ENCODE results near the gene MYH9. TPM values are rescaled to one million over a fixed set of nuclear protein-coding genes. Genes with fewer than 3 reads are reported as not detected.
A peak's percentile ranks its signal among the peaks of the same experiment; 100 is the strongest.

Gene MYH9
- total RNA-seq, 1 donor from 2014 or later, result 122 TPM

DNA sequence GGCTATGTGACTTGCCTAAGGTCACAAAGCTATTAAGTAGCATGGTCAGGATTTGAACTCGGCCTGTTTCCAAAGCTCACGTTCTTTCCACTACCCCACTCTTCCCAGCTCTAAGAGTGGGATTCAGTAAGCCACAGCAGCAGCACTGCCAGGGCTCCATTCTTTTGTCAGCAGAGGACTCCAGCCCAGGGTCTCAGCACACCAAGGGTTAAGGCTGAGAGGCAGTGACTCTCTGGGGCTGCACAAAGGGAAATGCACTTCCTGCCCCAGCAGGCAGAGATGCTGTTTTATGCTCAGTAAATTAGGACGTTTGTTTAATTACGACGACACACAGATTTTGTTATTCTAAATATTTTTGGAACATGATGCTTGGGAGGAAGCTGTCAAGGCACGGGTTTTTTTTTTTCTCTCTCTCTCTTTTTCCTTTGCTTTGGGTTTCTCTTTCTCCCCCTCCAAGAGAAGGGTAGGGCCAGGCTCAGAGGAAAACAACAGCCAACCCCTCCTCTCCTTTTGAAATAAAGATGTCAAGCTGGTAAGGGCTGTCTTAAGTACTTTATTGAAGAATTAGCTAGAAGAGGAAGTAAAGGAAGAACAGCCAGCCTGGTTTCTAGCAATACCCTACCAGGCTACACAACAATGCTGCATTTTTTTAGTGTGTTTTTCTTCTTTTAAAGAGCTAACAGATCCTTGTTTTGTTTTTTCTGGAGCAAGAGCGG is 2.8 kb downstream of the MYH9 start:
- Mint-ChIP-seq H3K4me1 (ENCODE audit: low read depth, unreplicated experiment) (peaks cover 19% of the 10 kb centered on the region), H3K4me3 (ENCODE audit: unreplicated experiment) (peak overlapping the region; percentile 94), H3K36me3 (ENCODE audit: unreplicated experiment) (no peaks in the 10 kb centered on the region), H3K27ac (ENCODE audit: unreplicated experiment) (peak overlapping the region; percentile 80), H3K9me3 (ENCODE audit: unreplicated experiment) (peaks cover 4% of the 10 kb centered on the region), H3K27me3 (ENCODE audit: unreplicated experiment) (peaks cover 4% of the 10 kb centered on the region)
- no peak for DNase-seq
- TF ChIP-seq, protein P1, sequence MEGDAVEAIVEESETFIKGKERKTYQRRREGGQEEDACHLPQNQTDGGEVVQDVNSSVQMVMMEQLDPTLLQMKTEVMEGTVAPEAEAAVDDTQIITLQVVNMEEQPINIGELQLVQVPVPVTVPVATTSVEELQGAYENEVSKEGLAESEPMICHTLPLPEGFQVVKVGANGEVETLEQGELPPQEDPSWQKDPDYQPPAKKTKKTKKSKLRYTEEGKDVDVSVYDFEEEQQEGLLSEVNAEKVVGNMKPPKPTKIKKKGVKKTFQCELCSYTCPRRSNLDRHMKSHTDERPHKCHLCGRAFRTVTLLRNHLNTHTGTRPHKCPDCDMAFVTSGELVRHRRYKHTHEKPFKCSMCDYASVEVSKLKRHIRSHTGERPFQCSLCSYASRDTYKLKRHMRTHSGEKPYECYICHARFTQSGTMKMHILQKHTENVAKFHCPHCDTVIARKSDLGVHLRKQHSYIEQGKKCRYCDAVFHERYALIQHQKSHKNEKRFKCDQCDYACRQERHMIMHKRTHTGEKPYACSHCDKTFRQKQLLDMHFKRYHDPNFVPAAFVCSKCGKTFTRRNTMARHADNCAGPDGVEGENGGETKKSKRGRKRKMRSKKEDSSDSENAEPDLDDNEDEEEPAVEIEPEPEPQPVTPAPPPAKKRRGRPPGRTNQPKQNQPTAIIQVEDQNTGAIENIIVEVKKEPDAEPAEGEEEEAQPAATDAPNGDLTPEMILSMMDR (IDR thresholded peaks at IDR 0.05; ENCODE audit: partially characterized antibody, unreplicated experiment), result no peak

DNA sequence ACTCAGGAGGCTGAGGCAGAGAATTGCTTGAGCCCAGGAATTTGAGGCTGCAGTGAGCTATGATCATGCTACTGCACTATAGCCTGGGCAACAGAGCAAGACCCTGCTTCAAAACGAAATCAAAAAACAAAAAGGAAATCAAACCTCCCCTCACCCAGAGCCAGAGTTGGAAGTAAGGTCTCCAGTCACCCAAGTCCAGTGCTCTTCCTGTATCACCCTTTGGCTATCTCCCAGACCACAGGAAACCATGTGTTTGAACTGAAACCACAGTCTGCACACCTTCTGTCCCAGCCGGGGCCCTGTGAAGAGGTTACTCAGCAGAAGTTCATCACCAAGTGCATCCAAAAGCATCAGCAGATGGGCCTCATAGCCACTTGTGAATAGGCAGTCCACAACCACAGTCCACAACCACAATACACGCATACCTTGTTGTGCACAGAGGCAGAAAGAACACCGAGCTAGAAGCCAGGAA is 4.6 kb downstream of the MYH9 start:
- no peak overlapping the region for H3K4me3 Mint-ChIP-seq (ENCODE audit: unreplicated experiment)
- H3K27ac Mint-ChIP-seq (ENCODE audit: unreplicated experiment), result peak overlapping the region; percentile 18
- DNase-seq, result no peak
- TF ChIP-seq, protein P1 (IDR thresholded peaks at IDR 0.05; ENCODE audit: partially characterized antibody, unreplicated experiment), result no peak
- peaks cover 19% of the 10 kb centered on the region for H3K4me1 Mint-ChIP-seq (ENCODE audit: low read depth, unreplicated experiment)
- H3K9me3 Mint-ChIP-seq (ENCODE audit: unreplicated experiment), result peaks cover 2% of the 10 kb centered on the region
- no peaks in the 10 kb centered on the region for H3K36me3 Mint-ChIP-seq (ENCODE audit: unreplicated experiment)
- peaks cover 2% of the 10 kb centered on the region for H3K27me3 Mint-ChIP-seq (ENCODE audit: unreplicated experiment)

DNA sequence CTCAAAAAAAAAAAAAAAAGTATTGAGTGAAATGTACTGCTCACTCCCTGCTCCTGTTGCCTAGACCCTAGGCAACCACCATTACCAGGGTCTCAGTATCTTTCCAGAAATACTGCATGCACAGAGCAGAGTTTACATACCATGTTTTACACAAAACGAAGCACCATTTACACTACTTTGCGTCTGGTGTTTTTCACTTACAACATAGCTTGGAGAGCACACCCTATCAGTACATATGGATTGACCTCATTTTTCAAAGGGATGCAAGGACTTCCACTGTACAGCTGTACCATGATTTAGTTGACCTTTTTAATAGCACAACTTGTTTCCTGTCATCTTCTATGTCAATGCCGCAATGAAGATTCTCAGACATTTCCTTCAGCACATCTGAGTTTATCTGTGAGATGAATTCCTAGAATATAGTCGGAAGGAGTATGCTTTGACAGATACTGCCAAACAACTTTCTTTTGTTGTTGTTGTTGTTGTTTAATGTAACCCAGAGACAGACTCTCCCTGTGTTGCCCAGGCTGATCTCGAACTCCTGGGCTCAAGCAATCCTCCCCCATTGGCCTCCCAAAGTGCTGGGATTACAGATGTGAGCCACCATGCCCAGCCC is 6.1 kb downstream of the MYH9 start:
- no peaks in the 10 kb centered on the region for H3K36me3 Mint-ChIP-seq (ENCODE audit: unreplicated experiment)
- TF ChIP-seq, protein P1 (IDR thresholded peaks at IDR 0.05; ENCODE audit: partially characterized antibody, unreplicated experiment), result no peak
- no peak overlapping the region for H3K27ac Mint-ChIP-seq (ENCODE audit: unreplicated experiment)
- H3K4me3 Mint-ChIP-seq (ENCODE audit: unreplicated experiment), result no peak overlapping the region
- DNase-seq, result no peak
- H3K4me1 Mint-ChIP-seq (ENCODE audit: low read depth, unreplicated experiment), result peaks cover 19% of the 10 kb centered on the region
- H3K27me3 Mint-ChIP-seq (ENCODE audit: unreplicated experiment), result peaks cover 3% of the 10 kb centered on the region
- peaks cover 2% of the 10 kb centered on the region for H3K9me3 Mint-ChIP-seq (ENCODE audit: unreplicated experiment)

DNA sequence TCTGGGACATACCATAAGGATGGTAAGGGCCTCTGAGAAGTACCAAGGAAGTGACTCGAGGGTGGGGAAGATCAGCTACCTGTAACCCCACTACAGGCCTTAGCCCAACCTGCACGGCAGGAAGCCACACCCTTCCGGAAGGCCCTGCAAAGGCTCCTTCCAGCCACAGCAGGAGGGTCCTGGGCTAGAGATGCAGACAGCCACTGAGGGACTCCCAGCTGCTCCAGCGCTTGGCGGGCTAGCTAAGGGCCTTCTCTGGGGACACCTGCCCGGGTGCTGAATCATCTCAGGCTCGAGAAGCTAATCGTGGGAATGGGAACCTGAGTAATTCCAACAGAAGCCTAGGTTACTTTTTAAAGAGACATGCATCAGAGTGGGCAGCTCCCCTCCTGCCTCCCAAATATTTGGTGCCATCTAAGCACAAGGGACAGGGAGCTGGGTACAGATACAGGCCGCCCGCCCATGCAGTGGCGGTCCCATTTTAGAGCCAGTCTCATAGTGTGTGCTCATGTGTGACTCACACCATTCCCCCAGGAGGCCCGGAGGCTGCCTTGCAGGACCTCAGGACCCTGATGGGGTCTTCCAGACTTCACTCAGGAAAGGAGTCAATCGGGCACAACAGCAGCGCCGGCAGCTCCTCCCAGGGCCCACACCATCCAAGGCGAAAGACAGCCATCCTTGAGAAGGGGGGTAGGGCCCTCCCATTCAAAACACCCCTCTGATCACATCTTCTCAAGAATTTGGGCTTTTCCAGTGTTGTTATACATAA is 8.0 kb downstream of the MYH9 start:
- H3K36me3 Mint-ChIP-seq (ENCODE audit: unreplicated experiment), result no peaks in the 10 kb centered on the region
- no peaks in the 10 kb centered on the region for H3K9me3 Mint-ChIP-seq (ENCODE audit: unreplicated experiment)
- H3K27ac Mint-ChIP-seq (ENCODE audit: unreplicated experiment), result no peak overlapping the region
- H3K4me1 Mint-ChIP-seq (ENCODE audit: low read depth, unreplicated experiment), result peaks cover 8% of the 10 kb centered on the region
- peaks cover 2% of the 10 kb centered on the region for H3K27me3 Mint-ChIP-seq (ENCODE audit: unreplicated experiment)
- TF ChIP-seq, protein P1 (IDR thresholded peaks at IDR 0.05; ENCODE audit: partially characterized antibody, unreplicated experiment), result no peak
- no peak for DNase-seq
- no peak overlapping the region for H3K4me3 Mint-ChIP-seq (ENCODE audit: unreplicated experiment)

Data from glutamatergic neuron (in vitro differentiated cells).